HUDEP-2 (cell line): Measurements from ENCODE around the gene COL8A2.

Experiments used
- DNase-seq, 76 experiments: peaks; one replicate each; lab custom pipeline; 2025; ENCODE audit not compliant: unreplicated experiment in 76 of 76; lab: John Stamatoyannopoulos, UW

COL8A2 gene

GRCh38 chr1:36137776-36138175, 12.8 kb upstream of the COL8A2 start:
- DNase-seq = no peak

- DNase-seq = no peak
Measured at GRCh38 chr1:36137226-36137625, 12.2 kb upstream of the COL8A2 start.

GRCh38 chr1:36136535-36136934, 11.5 kb upstream of the COL8A2 start:
- no peak for DNase-seq

GRCh38 chr1:36135796-36136195, 10.8 kb upstream of the COL8A2 start:
- no peak for DNase-seq

- no peak for DNase-seq
Measured at GRCh38 chr1:36135330-36135667, 10.3 kb upstream of the COL8A2 start.

- DNase-seq = peak in 39 of 76 experiments; percentile 5 to 51 (median 24)
Measured at GRCh38 chr1:36134505-36135329, 9.7 kb upstream of the COL8A2 start.

GRCh38 chr1:36134031-36134430, 9.0 kb upstream of the COL8A2 start:
- DNase-seq = no peak

- peak in 74 of 76 experiments; percentile 22 to 94 (median 85) for DNase-seq
Measured at GRCh38 chr1:36133484-36133883, 8.5 kb upstream of the COL8A2 start.

- DNase-seq = no peak
Measured at GRCh38 chr1:36132029-36132428, 7.0 kb upstream of the COL8A2 start.

GRCh38 chr1:36128905-36129206, 3.8 kb upstream of the COL8A2 start:
- no peak for DNase-seq

GRCh38 chr1:36128126-36128904, 3.3 kb upstream of the COL8A2 start:
- DNase-seq = peak in 12 of 76 experiments; percentile 3 to 35 (median 16)

- peak in 11 of 76 experiments; percentile 8 to 44 (median 28) for DNase-seq
Measured at GRCh38 chr1:36126797-36127500, 1.9 kb upstream of the COL8A2 start.

GRCh38 chr1:36126005-36126716, 1.1 kb upstream of the COL8A2 start:
- no peak for DNase-seq

GRCh38 chr1:36124404-36125128, 456 bp downstream of the COL8A2 start:
- no peak for DNase-seq

- peak in 1 of 76 experiments; percentile 5 for DNase-seq
Measured at GRCh38 chr1:36123356-36123755, 1.7 kb downstream of the COL8A2 start.

GRCh38 chr1:36122062-36123030, 2.7 kb downstream of the COL8A2 start:
- no peak for DNase-seq

- no peak for DNase-seq
Measured at GRCh38 chr1:36119456-36119855, 5.6 kb downstream of the COL8A2 start.

GRCh38 chr1:36118447-36119204, 6.4 kb downstream of the COL8A2 start:
- DNase-seq = no peak
